GM13976 (cell line): ENCODE results near the gene AGPAT4.

Source experiments
- DNase-seq: peaks from one replicate; pipeline ENCODE4 v3.0.0; 2012; ENCODE audit warnings: low spot score
- in situ Hi-C: fragments of 300-500 bp; cut with MboI; formaldehyde crosslinking; loops from one replicate; pipeline ENCODE4 v1.12.0; 2022; ENCODE audit warnings: low sequenced_read_pairs, mixed read lengths, inconsistent platforms; ENCODE audit not compliant: unreplicated experiment
- TF ChIP-seq, protein P1 (sequence below): IDR thresholded peaks from 2 replicates; pipeline ENCODE4 v1.5.1; 2012; ENCODE audit warnings: borderline replicate concordance, mild to moderate bottlenecking; ENCODE audit not compliant: insufficient read depth; ENCODE audit errors: extremely low read depth, missing control alignments, control extremely low read depth

AGPAT4 gene

DNA sequence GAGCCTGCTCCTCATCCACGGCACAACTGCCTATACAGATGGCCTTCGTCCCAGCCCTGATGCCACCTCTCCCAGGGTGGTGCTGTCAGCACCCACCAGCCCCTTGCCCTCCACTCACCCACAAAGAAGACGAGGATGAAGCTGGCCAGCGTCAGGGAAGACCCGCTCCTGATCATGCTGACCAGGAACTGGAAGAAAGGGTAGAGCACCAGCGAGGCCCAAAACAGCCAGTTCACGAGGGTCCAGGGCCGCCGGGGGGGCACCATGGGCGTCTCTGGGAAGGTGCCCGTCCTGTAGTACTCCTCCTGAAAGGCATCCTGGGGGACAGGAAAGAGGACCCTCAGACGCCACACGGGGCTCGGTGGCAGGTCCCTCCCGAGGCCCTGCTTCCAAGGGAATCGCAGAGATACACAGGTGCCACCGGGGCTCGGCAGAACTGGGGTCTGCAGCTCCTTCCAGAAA lies 134.5 kb downstream of the AGPAT4 start:
- TF ChIP-seq, protein P1, sequence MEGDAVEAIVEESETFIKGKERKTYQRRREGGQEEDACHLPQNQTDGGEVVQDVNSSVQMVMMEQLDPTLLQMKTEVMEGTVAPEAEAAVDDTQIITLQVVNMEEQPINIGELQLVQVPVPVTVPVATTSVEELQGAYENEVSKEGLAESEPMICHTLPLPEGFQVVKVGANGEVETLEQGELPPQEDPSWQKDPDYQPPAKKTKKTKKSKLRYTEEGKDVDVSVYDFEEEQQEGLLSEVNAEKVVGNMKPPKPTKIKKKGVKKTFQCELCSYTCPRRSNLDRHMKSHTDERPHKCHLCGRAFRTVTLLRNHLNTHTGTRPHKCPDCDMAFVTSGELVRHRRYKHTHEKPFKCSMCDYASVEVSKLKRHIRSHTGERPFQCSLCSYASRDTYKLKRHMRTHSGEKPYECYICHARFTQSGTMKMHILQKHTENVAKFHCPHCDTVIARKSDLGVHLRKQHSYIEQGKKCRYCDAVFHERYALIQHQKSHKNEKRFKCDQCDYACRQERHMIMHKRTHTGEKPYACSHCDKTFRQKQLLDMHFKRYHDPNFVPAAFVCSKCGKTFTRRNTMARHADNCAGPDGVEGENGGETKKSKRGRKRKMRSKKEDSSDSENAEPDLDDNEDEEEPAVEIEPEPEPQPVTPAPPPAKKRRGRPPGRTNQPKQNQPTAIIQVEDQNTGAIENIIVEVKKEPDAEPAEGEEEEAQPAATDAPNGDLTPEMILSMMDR, result no peak
- in situ Hi-C loops, result no loop called here

DNA sequence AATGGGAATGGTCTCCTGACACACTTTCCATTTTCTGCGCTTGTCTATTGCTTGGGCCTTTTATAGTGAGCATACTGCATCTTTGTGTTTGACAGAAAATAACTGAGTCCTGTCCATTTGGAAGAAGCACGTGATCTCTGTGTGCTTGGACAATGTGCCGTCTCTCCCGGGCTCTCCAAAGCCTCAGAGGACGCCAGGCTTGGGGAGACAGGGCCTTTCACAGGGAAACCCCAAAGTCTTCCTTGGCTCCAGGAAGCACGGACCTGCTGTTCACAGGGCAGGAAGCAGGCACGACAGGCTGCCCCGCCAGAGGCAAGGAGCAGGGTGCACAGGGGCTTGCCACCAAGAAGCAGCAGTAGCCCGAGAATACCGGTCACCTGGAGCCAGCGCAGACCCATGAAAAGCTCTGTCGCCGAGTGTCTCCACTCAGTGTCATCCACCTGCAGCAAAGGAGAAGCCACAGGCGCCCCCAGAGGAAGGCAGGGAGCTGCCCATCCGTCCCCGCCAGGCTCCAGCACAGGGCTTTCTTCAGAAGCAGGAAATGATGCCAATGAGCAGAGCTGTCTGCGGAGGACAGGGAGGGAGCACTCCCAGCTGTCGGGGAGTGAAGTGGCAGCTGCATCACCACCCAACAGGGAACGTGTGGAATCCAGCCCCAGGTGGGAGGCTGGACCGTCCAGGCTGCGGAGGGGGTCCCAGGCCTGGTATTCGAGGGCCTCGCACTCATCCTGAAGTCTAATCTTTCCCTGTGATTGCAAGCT lies 135.1 kb downstream of the AGPAT4 start:
- DNase-seq, result no peak
- TF ChIP-seq, protein P1, result no peak
- in situ Hi-C loops, result no loop called here

More for the DNA sequence above, 134.5 kb downstream of the AGPAT4 start:
- no peak for DNase-seq

DNA sequence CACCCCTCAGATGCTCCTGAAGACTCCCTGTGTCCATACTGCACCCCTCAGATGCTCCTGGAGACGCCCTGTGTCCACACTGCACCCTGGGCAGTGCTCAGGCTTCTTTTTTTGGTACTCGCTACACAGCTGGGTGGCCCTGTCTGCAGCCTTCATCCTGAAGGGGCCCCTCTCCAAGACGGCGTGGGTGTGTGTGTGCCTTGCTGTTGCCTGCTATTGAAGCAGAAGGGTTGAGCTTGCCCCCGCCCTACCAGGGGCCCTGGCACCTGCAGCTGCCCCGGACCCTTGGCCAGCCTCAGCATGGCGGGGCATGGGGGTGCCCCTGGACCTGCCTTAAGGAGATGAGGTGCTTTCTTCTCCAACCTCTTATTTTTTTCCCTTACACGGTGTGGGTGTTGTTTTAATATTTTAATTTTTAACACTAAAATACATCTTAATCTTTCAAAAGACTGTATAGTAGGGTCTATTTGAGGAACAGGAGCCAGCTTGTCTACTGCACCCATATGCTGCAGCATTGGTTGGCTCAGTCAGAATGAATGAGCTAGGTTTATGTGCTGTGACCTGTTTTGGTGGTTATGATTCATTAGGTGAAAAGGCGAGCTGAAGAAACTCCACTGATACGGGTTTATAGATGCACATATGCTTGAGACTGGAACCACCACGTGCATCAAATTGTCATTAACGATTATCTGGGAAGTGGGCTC lies 135.9 kb downstream of the AGPAT4 start:
- DNase-seq, result no peak
- in situ Hi-C loops, result no loop called here
- TF ChIP-seq, protein P1, result no peak

DNA sequence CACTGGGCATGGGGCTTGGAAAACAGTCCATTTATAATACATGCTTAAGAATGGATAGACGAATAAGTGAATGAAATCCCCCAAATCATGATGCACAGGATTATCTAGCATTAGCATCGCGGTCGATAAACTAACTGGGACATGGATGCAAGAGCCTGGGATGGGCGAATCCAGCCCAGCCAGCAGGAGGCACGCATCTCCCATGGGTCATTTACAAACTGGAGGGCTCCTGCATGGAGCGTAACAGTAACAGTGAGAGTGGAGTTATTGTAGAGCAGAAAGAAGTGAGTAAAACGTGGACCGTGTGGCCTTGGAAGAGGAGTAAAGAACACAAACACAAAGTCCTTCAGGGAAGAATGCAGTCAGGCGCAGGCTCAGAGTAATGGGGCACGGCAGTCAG lies 136.5 kb downstream of the AGPAT4 start:
- in situ Hi-C loops, result no loop called here
- no peak for DNase-seq
- TF ChIP-seq, protein P1, result no peak

DNA sequence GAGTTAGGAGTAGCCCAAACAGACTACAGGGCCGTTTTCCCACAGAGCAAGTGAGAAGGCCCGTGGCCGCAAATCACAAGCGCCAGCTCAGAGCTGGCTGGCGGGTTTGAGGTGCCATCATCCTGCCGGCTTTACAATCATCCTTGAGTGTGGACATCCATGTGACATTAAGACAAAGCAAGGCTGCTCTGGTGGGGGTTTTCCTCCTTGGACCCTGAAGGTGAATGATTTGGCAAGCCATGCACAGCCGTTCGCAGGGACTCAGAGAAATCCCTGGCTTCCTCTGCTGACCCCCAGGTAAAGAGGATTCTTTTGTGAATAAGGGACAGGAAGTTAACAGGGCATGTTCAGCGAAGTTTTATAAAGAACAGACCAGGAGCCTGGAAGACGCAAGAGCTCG lies 137.2 kb downstream of the AGPAT4 start:
- DNase-seq, result no peak
- TF ChIP-seq, protein P1, result no peak
- in situ Hi-C loops, result no loop called here

DNA sequence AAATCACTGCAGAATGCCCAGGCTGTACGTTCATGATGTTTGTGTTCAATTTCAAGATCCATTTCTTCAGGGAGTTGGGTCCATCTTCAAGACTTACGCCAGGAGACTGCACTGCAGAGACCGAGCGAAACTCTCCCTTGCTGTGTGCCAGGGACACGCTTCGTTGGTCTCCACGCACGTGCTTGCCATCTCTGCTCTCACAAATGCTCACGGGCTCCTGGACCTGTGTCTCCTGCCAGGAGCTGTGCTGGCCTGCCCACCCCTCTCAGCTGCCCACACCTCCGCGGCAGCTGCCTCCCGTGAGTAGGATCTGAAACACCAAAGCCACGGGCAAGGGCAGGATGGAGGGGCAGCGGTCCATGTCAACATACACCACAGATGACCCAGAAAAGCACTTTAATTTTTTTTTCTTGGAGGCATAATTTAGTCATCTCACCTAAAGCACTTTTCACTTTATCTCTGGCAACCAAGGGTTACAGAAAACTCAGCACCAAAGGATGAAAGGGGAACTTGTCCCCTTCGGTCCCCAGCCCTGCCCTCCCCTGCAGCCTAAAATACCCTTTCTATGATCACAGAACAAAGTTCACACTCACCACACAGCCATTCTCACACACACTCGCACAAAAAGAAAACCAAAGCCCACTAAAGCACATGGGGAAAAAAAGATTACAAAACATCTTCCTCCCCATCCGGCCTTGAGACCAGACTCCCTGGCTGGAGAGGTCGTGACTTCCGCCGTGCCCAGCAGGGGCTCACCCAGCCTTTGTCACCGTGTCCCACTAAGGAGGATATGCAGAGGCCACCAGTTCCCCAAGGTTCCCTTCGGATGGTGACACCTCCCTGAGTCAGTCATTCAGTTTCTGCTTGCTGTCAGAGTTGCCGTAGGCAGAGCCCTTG lies 137.9 kb downstream of the AGPAT4 start:
- in situ Hi-C loops, result no loop called here
- TF ChIP-seq, protein P1, result no peak
- DNase-seq, result no peak
